Fibroblast of mammary gland (primary cell): ENCODE measurements around the gene IMPACT.

ENCODE experiments used
- DNase-seq: peaks from one replicate; pipeline ENCODE4 v3.0.0-alpha.2; 2010; ENCODE audit warnings: low read depth
- H3K4me3 ChIP-seq: 2 replicates; pipeline ENCODE4 v1.5.1; 2011; ENCODE audit warnings: low read depth, mild to moderate bottlenecking, low read length, moderate library complexity; ENCODE audit not compliant: control insufficient read depth
- CTCF ChIP-seq: conservative IDR thresholded peaks from 2 replicates; pipeline ENCODE4 v1.5.1; 2011; ENCODE audit warnings: low read depth, low read length, inconsistent platforms; ENCODE audit not compliant: control insufficient read depth, insufficient read depth

Gene IMPACT

DNA sequence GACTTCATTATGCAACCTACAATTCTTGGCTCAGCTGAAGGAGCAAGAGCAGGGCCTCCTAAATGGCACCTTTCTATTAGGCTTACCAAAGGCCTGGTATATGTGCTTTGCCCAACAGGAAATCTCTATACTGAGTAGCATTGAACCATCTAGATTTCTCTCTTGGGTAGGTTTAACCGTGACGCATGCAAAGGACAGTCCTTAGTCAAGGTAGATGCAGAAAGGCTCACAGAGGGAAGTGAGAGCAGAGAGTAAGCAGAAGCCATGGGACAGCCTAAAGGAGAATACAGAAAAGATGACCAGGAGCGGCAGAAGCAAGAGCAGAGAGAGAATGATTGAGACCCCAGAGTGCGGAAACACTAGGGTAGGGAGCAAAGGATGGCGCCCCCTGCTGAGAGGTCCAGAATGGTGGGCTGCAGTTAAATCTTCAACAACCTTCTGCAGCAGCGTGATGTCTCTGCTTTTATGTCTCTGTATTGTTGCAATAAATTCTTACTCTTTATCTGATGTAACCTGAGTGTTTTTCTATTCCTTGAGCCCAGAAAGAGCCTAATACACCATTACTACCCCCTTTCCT lies 24.2 kb upstream of the IMPACT start:
- peak; percentile 26 for TF ChIP-seq CTCF
- H3K4me3 ChIP-seq = no peak overlapping the region
- no peak for DNase-seq

- DNase-seq = no peak
- no peak overlapping the region for H3K4me3 ChIP-seq
- TF ChIP-seq CTCF = no peak
Measured at GRCh38 chr18:24403076-24403475, 23.4 kb upstream of the IMPACT start.

GRCh38 chr18:24404591-24404990 lies 21.9 kb upstream of the IMPACT start:
- DNase-seq = no peak
- H3K4me3 ChIP-seq = no peak overlapping the region
- TF ChIP-seq CTCF = no peak

- no peak overlapping the region for H3K4me3 ChIP-seq
- no peak for DNase-seq
- TF ChIP-seq CTCF = no peak
Measured at GRCh38 chr18:24408496-24408895, 18.0 kb upstream of the IMPACT start.

DNA sequence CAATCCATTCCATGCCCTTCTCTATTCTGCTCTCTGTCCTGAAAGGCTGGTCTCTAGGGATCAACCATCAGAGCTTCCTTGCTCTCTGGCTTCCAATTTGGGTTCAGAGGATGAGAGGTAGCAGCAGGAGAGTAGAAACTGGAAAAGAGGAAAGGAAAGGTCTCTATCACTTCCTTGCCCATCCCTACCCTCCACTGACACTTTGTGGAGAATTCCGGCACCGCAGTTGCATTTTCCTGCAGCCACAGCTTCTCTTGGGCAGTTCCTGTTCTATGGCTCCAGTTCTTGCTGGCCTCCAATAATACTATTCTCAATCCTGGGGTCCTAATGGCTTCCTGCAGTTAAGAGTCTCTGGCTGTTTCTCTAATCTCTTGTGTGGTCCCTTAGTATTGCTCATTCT lies 13.3 kb upstream of the IMPACT start:
- DNase-seq = no peak
- peak; percentile 37 for TF ChIP-seq CTCF
- H3K4me3 ChIP-seq = no peak overlapping the region

- no peak for DNase-seq
- no peak overlapping the region for H3K4me3 ChIP-seq
- no peak for TF ChIP-seq CTCF
Measured at GRCh38 chr18:24414349-24415003, 12.0 kb upstream of the IMPACT start.
